Esophagus squamous epithelium (tissue), 5 donors: Measurements from ENCODE around the gene MDGA2. TPM values are rescaled to one million over a fixed set of nuclear protein-coding genes. Genes with fewer than 3 reads are reported as not detected.

Source experiments
- DNase-seq: peaks from one replicate; lab custom pipeline; 2025; lab: John Stamatoyannopoulos, UW
- H3K27ac ChIP-seq, 4 donors: fragments of 200-600 bp; sonication (generic); one replicate each; pipeline ENCODE4 v1.5.1; 2016 to 2019; ENCODE audit warnings: mild to moderate bottlenecking in 1 of 4
- H3K27me3 ChIP-seq, 4 donors: fragments of 200-600 bp; sonication (generic); 1 replicate in 3 of 4; 2 replicates in 1 of 4; pipeline versions ENCODE4 v1.5.1 to v1.6.0; 2017 to 2021; ENCODE audit warnings: antibody characterized with exemption in 1 of 4
- H3K36me3 ChIP-seq, 3 donors: fragments of 200-600 bp; sonication (generic); one replicate each; pipeline ENCODE4 v1.5.1; 2016 to 2019
- H3K4me1 ChIP-seq, 3 donors: fragments of 200-600 bp; sonication (generic); one replicate each; pipeline ENCODE4 v1.5.1; 2017 to 2019
- H3K4me3 ChIP-seq, 4 donors: fragments of 200-600 bp; sonication (generic); 1 replicate in 3 of 4; 2 replicates in 1 of 4; pipeline ENCODE4 v1.5.1; 2016 to 2019; ENCODE audit warnings: mild to moderate bottlenecking in 2 of 4, moderate library complexity in 1 of 4
- H3K9me3 ChIP-seq, 3 donors: fragments of 200-600 bp; sonication (generic); one replicate each; pipeline ENCODE4 v1.5.1; 2016 to 2019
- POLR2A ChIP-seq, 4 donors: fragments of 450-650 bp; IDR thresholded peaks; one replicate each; pipeline ENCODE4 v1.6.1; 2017; ENCODE audit warnings: antibody characterized with exemption in 4 of 4, mild to moderate bottlenecking in 4 of 4, moderate library complexity in 3 of 4
- WGBS, 2 donors: methylation state at CpG; one replicate each; pipeline ENCODE4 v1.1.5; 2018; 5-methylcytosine and 5-hydroxymethylcytosine counted together
- intact Hi-C: fragments of 100-400 bp; cut with DNase I; formaldehyde crosslinking; loops from one replicate; pipeline ENCODE4 v1.15.0; 2022
- total RNA-seq, 4 donors: library from RNA; depleted of rRNA; stranded (reverse); fragments of >200 nt; gene quantifications; one replicate each; pipeline ENCODE4 v1.1.0, GENCODE V29; 2016
- TF ChIP-seq, protein P1 (sequence below), 6 experiments: fragments of 450-650 bp in 4 of 6; fragments of 200-600 bp in 2 of 6; sonication (generic) in 2 of 6; IDR thresholded peaks; one replicate each; pipeline ENCODE4 v1.5.1; 2016 to 2019; ENCODE audit warnings: antibody characterized with exemption in 6 of 6, mild to moderate bottlenecking in 4 of 6, moderate library complexity in 4 of 6
- donor health status: DM: yes; HTN: yes; CAD: no.

MDGA2 gene
- total RNA-seq, result not detected

DNA sequence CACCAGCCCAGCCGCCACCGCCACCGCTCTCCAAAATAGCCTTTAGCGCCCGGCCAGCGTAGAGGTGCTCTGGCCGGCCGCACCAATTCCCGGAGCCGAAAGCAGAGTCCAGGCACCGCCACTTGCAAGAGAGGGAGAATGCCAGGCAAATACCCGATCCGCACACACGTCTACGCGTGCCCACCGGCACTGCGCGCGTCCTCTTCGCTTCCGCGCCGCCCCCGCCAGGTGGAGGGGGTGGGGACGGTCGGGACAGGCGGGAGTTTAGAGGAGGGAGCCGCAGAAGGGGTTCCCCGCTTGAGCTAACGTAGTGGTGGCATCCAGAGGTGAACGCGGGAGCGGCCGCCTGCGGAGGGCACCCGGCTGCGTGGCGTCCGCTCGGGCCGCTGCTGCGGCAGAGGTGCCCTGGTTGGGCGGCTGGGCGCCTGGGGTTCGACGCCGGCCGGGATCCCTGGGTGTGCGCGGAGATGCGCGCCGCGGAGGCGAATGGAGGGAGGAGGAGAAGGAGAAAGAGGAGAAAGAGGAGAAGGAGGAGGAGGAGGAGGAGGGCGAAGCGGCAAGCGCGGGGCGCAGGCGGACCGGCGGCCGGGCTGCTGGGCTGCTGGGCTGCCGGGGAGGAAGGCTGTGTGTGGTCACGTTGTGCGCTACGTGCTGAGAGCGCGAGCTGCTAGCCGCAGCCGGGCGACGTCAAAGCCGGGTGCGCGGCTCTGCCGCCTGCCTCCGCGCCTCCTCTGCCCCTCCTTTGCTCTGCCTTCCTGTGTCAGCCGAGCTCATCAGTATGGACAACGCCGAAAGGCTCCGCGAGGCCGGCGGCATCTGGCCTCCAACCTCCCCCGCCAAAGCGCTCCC is at the start of gene MDGA2:
Gene MDGA2, minus strand, starts transcription at position 140 of the 849 bp plus-strand sequence.
- no peak for TF ChIP-seq POLR2A (IDR thresholded peaks at IDR 0.05)
- no peak for DNase-seq
- Histone ChIP-seq H3K27ac (no peak within 1 kb of the TSS), H3K9me3 (no peaks in the 10 kb centered on the region), H3K36me3 (no peaks in the 10 kb centered on the region), H3K4me1 (peaks cover 0 to 25% (median 10%) of the 10 kb centered on the region in 3 donors), H3K4me3 (peak within 1 kb of the TSS in 2 of 4 donors; percentile 19 to 47), H3K27me3 (peaks cover 0 to 59% (median 5%) of the 10 kb centered on the region in 4 donors)
- 3 to 10% methylated on average over 30 to 58 of the region's 90 CpGs for WGBS, 2 donors
- intact Hi-C loops, result no loop called here

DNA sequence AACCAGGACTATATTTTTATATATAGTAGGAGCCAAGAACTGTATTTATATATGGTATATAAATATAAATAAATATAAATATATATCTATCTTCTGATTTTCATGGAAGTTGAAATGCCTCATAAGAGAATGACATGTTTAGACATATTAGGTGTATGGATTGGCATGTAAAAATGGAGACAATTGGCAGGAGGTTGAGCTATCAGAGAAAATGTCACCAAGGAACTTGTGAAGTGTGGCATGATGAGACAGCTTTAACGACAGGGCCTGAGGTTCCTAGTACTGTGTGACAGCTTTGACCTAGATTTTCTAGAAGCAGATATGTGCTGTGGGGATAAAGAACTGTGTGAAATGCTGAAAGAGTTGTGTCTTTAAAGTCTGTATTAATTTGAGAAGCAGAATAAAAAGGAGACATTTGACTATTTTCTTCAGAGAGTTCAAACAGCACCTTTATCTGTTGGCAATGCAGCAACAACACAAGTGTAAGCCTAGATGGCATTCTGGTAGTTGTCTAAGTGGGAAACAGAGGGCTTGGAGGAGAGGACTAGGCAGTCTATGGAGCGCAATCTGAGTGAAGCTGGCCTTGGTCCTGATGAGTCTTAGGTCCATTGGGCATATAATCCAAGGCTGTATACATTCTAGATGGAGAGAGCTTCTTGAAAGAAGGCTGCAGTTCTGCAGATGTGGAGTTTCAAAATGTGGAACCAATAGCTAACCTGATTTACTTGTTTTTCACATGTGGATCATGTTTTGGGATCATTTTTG is 47.7 kb upstream of the MDGA2 start:
- WGBS, 2 donors, result 61 to 82% methylated on average over 2 of the region's 2 CpGs
- TF ChIP-seq, protein P1, sequence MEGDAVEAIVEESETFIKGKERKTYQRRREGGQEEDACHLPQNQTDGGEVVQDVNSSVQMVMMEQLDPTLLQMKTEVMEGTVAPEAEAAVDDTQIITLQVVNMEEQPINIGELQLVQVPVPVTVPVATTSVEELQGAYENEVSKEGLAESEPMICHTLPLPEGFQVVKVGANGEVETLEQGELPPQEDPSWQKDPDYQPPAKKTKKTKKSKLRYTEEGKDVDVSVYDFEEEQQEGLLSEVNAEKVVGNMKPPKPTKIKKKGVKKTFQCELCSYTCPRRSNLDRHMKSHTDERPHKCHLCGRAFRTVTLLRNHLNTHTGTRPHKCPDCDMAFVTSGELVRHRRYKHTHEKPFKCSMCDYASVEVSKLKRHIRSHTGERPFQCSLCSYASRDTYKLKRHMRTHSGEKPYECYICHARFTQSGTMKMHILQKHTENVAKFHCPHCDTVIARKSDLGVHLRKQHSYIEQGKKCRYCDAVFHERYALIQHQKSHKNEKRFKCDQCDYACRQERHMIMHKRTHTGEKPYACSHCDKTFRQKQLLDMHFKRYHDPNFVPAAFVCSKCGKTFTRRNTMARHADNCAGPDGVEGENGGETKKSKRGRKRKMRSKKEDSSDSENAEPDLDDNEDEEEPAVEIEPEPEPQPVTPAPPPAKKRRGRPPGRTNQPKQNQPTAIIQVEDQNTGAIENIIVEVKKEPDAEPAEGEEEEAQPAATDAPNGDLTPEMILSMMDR (IDR thresholded peaks at IDR 0.05), result no peak
- no peak for TF ChIP-seq POLR2A (IDR thresholded peaks at IDR 0.05)
- DNase-seq, result no peak
- no peaks in the 10 kb centered on the region for H3K4me1 ChIP-seq
- no peaks in the 10 kb centered on the region for H3K36me3 ChIP-seq
- H3K4me3 ChIP-seq, result no peak overlapping the region
- no peak overlapping the region for H3K27ac ChIP-seq
- no peaks in the 10 kb centered on the region for H3K9me3 ChIP-seq
- H3K27me3 ChIP-seq, result no peaks in the 10 kb centered on the region
- intact Hi-C loops, result no loop called here

DNA sequence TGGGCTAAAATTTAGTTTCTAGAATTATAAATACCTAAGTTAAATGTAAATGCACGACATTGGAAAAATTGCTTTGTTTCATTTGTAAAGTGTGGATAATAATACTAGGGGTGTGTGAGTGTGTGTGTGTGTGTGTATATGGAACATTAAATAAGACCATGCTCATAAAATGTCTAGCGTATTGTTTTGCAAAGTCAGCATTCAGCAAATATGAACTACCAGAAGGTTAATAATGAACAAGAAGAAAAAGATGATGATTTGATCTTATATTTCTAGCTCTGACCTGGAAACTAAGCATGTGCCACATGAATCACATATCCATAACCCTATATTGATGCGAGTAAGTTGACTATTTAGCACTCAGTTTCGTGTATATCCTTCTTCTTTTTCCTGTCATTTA is 44.9 kb upstream of the MDGA2 start:
- H3K36me3 ChIP-seq, result no peaks in the 10 kb centered on the region
- H3K4me1 ChIP-seq, result no peaks in the 10 kb centered on the region
- no peaks in the 10 kb centered on the region for H3K27me3 ChIP-seq
- no peaks in the 10 kb centered on the region for H3K9me3 ChIP-seq
- intact Hi-C loops, result no loop called here
- no peak overlapping the region for H3K27ac ChIP-seq
- DNase-seq, result no peak
- H3K4me3 ChIP-seq, result no peak overlapping the region
- no peak for TF ChIP-seq POLR2A (IDR thresholded peaks at IDR 0.05)
- TF ChIP-seq, protein P1 (IDR thresholded peaks at IDR 0.05), result no peak
- 72 to 73% methylated on average over 4 of the region's 4 CpGs for WGBS, 2 donors

DNA sequence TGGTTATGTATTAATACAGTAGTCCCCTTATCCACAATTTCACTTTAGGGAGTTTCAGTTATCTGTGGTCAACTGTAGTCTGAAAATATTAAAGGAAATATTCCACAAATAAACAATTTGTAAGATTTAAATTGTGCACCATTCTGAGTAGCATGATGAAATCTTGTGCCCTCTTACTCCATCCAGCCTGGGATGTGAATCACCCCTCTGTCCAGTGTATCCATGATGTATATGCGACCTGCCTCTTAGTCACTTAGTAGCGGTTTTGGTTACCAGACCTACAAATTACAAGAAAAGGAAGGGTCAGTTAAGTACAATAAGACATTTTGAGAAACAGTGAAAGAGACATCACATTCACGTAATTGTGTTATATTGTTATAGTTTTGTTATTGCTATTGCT is 39.9 kb upstream of the MDGA2 start:
- no peaks in the 10 kb centered on the region for H3K4me1 ChIP-seq
- no peaks in the 10 kb centered on the region for H3K9me3 ChIP-seq
- TF ChIP-seq POLR2A (IDR thresholded peaks at IDR 0.05), result no peak
- TF ChIP-seq, protein P1 (IDR thresholded peaks at IDR 0.05), result no peak
- no peak for DNase-seq
- H3K36me3 ChIP-seq, result no peaks in the 10 kb centered on the region
- intact Hi-C loops, result no loop called here
- 79 to 81% methylated on average over 3 of the region's 3 CpGs for WGBS, 2 donors
- H3K27ac ChIP-seq, result no peak overlapping the region
- H3K27me3 ChIP-seq, result no peaks in the 10 kb centered on the region
- no peak overlapping the region for H3K4me3 ChIP-seq

DNA sequence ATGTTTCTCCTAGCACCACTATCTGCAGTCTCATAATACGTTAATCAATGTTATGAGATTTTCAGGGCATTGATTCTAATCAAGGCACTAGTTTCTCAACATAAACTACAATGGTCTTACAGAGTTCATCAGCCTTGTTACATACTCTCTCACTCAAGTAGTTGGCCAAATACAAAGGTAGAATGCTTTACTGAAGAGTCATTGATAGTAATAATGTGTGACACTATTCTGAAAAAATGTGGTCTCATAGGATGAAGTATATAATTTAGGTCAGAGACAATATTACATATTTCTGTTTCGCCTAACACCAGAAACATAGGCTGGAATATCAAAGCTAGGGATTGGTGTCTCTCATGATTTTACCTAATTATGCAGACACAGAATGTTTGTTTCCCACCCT is 35.2 kb upstream of the MDGA2 start:
- H3K4me1 ChIP-seq, result no peaks in the 10 kb centered on the region
- TF ChIP-seq, protein P1 (IDR thresholded peaks at IDR 0.05), result no peak
- no peak for TF ChIP-seq POLR2A (IDR thresholded peaks at IDR 0.05)
- no peaks in the 10 kb centered on the region for H3K27me3 ChIP-seq
- no peaks in the 10 kb centered on the region for H3K9me3 ChIP-seq
- H3K27ac ChIP-seq, result no peak overlapping the region
- intact Hi-C loops, result no loop called here
- DNase-seq, result no peak
- H3K4me3 ChIP-seq, result no peak overlapping the region
- H3K36me3 ChIP-seq, result no peaks in the 10 kb centered on the region
- WGBS, 2 donors, result 62 to 79% methylated on average over 2 of the region's 2 CpGs
